ENCODE data around the gene CTPS1.

GRCh38 chr1:41019353-41019745 is 39.9 kb downstream of the CTPS1 start:
- TF ChIP-seq, protein P1, sequence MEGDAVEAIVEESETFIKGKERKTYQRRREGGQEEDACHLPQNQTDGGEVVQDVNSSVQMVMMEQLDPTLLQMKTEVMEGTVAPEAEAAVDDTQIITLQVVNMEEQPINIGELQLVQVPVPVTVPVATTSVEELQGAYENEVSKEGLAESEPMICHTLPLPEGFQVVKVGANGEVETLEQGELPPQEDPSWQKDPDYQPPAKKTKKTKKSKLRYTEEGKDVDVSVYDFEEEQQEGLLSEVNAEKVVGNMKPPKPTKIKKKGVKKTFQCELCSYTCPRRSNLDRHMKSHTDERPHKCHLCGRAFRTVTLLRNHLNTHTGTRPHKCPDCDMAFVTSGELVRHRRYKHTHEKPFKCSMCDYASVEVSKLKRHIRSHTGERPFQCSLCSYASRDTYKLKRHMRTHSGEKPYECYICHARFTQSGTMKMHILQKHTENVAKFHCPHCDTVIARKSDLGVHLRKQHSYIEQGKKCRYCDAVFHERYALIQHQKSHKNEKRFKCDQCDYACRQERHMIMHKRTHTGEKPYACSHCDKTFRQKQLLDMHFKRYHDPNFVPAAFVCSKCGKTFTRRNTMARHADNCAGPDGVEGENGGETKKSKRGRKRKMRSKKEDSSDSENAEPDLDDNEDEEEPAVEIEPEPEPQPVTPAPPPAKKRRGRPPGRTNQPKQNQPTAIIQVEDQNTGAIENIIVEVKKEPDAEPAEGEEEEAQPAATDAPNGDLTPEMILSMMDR (IDR thresholded peaks at IDR 0.05), result no peak
- no peak for TF ChIP-seq ZFX (IDR thresholded peaks at IDR 0.05; ENCODE audit: borderline replicate concordance)
